ENCODE measurements around the gene SRSF1.
"Not testable (repeated sequence)": the region's sequence is repeated elsewhere in the genome, so short reads cannot be mapped to it uniquely, and the experiment has no call there.

SRSF1 gene

DNA sequence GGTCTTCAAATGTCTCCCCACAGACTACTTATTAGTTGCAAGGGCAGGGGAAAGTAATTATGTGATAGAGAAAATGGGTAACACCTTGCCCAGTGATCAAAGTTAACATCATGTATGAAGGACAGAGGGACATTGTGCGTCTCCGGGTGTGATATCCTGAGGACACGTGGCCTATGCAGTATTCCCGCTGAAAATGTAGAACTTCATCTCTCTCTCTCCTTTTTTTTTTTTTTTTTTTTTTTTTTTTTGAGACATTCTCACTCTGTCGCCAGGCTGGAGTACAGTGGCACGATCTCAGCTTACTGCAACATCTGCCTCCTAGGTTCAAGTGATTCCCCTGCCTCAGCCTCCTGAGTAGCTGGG, 43.9 kb downstream of the SRSF1 start:
- DNase-seq, result no peak

DNA sequence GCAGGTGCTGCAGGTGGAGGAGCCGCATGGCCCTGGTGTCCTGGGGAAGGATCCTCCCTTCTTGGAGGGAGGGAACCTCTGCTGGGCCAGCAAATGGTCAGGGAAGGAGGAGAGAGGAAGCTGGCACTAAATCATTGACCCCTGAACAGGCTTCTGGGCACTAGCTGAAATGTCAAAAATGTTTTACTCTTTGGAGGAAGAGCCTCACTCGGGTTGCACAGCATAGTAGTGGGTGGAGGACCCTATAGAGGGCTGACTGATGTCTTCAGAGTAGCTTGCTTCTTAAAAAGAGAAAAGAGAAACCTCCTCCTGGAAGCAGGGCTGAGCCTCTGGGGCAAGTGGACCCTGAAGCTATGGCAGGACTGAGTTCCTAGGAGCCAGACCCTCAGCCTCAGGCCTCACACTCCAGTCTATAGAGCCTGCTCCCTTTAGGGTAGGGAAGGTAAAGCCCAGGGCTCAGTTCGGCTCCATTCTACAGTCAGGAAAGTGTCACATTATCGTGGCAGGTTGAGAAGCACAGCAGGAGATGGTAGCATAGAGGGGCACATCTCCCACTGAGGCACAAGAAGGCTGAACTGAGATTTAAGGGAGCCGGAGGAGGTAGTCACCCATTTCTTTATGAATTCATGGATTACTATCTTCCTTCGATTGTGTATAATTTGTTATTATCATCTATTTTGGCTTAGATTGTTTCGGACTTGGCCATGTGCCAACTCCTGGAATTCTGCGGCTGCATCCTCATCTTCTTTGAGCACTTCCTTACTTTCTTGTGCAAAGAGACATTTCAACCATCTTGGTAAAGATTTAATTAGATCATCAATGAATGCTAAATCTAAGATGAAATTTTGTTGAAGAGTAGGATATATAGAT, 44.5 kb downstream of the SRSF1 start:
- no peak for DNase-seq

DNA sequence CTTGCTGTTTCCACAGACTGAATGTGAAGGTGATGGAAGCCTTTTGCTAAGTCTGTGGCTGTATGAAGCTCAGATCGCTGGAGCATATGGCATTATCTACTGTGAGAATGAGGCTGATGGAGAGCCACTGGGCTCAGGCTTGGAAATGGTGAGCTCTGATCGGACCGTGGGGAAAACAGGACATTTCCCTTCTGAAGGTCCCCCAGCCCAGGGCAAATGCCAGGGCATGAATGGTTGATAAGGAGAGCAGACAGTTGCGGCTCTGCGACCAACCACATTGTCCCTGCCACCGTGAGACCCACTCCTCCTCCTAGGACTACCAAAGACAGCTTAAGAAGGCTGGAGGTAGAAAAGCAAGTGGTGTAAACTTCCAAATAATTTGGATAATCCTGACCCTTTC, 47.1 kb downstream of the SRSF1 start:
- DNase-seq, result no peak

DNA sequence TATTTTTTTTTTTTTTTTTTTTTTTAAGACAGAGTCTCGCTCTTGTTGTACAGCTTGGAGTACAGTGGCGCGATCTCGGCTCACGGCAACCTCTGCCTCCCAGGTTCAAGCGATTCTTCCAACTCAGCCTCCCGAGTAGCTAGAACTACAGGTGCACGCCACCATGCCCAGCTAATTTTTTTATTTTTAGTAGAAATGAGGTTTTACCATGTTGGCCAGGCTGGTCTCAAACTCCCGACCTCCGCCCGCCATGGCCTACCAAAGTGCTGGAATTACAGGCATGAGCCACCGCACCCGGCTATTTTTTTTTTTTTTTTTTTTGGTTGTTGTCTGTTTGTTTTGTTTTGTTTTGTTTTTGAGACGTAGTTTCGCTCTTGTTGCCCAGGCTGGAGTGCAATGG, 48.7 kb downstream of the SRSF1 start:
- not testable (repeated sequence) for DNase-seq

DNA sequence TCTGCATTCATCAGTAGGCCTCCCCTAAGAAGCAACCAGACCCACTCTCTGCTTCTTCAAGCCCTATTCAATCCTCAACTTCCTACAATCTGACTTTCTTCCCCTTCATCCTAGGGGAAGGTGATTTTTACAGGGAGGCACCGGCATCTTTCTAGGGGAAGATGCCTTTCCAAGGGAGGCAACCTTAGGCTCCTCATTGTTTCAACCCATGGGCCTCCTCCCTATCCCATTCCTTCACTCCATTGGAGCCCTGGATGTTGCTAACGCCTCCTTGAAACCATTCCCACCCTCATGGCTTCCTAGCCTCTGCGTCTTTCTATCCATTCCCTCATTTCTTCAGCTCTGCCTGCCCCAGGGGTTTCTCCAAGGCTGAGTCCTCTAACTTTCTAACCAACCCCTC, 49.2 kb downstream of the SRSF1 start:
- DNase-seq, result no peak

DNA sequence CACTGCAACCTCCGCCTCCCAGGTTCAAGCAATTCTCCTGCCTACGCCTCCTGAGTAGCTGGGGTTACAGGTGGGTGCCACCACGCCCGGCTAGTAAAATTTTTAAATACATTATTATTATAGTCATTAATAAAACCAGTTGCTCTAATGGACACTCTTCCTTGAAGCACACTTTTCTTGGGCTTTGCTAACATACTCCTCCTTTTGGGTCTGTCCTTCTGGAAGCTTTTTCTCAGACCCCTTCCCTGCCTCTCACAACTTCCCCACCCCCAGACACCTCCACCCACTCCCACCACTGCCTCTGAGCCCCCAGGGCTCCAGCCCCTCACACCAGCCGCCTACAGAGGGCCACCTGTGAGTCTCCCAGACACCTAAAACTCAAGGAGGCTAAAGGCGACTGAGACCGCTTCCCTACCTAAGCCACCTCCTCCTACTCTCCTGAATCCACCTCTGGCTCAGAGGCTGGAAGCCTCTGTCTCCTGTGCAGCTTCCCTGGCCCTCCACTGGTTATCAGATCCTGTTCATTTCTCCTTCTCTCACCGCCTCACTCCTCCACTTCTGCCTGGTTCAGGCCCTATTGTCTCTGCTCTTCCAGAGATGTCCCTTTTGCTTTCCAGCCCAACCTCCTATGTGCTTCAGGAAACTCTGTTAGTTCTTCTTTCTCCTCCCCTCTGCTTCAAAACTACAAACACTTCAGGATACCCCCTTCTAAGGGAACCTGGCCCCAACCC, 49.8 kb downstream of the SRSF1 start:
- no peak for DNase-seq

DNA sequence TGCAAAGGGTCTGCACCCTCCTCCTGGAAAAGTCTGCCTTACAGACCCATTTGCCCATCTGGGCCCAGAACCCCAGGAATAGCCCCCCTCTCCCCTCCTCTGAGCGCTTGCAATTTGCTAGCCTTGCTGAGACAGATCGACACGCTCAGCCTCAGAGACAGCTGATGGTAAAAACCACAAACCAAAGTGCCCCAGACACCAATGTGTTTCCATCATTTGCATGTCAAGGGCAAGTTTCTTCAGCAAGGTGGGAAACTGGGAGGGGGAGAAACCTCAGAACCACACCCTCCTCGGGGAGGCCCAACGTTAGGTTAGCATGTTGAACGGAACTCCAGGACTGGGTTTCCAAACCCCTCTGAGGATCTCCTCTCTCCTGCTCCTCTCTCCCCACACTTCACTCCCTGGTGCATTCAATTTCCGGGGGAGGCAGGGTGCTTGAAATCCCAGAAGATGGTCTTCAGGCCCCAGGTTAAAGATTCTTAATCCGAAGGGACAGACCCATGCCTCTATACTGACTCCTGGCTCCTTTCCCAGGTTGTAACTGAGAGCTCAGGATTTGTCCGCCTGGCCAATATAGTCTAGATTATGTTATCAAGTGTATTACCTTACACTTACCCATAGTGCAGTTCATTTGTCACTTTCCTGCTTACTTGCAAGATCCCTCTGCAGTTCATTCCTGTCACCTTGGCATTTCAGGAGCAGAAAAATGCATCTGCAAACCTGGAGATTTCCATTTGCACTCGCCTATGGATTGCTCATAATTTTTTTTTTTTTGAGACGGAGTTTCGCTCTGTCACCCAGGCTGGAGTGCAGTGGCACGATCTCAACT, 50.5 kb downstream of the SRSF1 start:
- DNase-seq, result no peak

DNA sequence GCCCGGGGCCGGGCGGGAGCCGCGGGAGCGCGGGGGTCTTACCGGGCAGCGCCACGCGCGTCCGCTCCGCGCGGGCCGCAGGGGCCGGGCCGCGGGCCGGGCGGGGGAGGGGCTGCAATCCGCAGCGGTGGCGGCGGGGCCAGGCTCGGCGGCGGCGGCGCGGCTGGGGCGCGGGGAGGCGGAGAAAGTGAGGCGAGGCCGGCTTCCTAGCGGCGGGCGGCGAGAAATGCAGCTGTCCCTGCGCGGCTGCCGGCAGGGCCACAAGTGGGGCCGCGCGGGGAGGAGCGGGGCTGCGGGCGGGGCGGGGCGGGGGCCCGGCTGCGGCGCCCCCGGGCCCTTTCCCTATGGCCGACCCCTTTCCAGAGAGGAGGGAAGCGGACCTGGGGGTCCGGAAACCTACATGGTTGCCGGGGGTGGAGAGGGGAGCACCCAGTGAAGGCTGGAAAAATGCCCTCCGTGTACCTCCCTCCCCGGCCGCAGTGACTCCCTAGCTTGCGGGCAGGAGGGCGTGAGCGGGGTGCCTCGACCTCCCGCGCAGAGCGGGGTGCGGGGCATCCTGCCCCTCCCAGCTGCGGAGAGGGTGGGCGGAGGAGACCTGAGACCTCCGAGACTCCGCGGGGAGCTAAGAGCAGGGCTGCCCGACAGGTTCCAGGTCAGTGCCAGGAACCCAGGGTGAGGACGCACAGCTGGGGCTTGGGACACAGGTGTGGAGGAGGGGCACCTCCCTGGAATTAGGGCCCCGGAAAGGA, 51.7 kb downstream of the SRSF1 start, which contains the start of gene CUEDC1:
Gene CUEDC1 (minus strand): TSS at position 230 of the 749 bp plus-strand sequence. CDS start 69,848 bp downstream, outside the sequence.
- peak; percentile 73 for DNase-seq

DNA sequence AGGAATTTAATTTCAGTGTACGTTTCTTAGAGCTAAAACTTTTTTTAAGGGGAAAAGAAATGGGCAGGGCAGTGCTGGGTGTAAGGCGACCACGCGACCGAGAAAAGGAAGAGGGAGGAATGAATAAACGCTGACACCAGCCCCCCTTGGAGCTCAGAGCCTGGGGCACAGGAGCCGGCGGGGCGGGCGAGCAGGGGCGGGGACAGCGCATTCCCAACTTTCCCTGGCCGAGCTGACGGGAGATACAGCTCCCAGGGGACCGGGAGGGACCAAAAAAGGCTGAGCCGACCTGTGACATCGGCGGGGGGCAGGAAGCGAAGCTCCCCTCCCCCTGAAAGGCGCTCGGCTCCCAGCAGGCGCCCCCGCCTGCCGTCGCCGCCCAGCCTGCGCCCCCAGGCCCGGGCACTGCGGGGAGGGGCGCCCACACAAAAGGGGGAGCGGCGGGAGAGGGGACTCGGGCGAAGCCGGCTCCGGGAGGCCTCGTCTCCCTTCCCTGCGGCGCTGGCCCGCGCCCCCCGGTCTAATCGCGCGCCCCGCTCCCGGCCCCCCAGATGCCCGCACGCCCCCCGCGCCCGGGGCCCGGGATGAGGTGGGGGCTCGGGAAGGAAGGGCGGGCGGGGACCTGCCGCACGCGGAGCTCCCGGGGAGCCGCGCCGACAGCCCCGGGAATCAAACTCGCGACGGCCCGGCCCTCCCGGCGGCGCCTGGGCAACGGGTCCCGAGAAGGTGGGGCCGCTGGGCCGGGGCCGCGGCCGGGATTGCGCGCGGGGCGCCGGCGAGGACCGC, 52.5 kb downstream of the SRSF1 start:
- DNase-seq, result peak; percentile 95

DNA sequence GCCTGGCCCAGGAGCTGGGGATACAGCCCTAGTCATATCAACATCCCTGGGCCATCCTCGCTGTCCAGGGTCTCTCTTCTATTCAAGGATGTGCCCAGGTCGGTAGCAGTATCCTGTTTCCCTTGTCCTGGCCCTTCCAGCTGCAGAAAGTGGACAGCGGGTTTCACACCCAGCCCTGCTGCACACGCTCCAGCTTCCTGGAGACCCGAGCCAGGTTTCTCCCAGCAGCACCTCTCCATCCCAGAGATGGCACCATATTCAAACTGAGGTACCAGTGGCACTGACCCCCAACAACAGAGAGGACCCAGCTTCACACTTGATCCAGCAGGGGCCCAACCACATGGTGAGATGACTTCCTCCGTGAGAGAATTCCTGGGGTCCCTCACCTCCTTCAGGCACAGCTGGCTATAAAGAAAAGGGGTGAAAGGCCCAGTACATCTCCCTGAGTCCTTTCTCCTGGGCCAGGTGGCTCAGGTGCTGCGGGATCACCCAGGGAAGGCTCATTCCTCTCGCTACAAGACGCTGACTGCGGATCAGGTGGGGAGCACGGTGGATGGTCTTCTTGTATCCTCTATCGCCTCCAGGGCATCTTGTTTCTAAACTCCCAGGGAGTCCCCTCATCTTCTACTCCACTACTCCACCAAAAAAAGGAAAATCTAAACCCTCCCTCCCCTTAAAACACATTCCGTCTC, 53.2 kb downstream of the SRSF1 start:
- DNase-seq, result no peak
